HG03025 (cell line): ENCODE measurements around the gene RASA4.
"Not testable (repeated sequence)": the region's sequence is repeated elsewhere in the genome, so short reads cannot be mapped to it uniquely, and the experiment has no call there.

ENCODE experiments used
- ATAC-seq: cut with Tn5 transposase; IDR thresholded peaks from one replicate; pipeline ENCODE4 v1.9.1; 2021; ENCODE audit warnings: mild to moderate bottlenecking, moderate library complexity; ENCODE audit not compliant: unreplicated experiment, low FRiP score

The RASA4 gene

DNA sequence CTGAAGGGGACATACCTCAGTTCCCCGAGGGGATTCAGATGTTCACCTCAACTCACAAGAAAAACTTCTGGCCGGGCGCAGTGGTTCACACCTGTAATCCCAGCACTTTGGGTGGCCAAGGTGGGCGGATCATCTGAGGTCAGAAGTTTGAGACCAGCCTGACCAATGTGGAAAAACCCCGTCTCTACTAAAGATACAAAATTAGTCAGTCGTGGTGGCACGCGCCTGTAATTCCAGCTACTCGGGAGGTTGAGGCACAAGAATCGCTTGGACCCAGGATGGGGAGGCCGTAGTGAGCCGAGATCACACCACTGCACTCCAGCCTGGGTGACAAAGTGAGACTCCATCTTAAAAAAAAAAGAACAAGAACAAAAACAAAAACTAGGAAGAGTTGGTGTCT, 71.3 kb downstream of the RASA4 start:
- ATAC-seq = not testable (repeated sequence)

DNA sequence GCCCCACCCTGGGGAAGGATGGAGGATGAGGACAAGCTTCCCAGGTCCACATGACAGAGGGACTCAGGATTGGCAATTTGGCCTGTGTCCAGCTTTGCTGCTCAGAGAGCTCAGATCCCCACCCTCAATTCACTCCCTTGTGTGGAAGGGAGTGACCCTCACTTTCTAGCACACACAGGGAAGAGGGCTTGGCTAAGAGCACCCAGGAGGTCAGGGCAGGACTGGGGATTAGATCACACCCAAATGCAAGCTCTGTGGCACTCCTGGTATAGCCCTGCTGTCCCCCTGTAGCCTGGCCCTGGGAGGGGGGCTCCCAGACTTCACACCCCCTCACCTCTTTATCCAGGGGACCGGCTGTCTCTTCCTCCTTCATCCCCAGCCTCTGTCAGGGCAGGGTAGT, 72.2 kb downstream of the RASA4 start:
- not testable (repeated sequence) for ATAC-seq

DNA sequence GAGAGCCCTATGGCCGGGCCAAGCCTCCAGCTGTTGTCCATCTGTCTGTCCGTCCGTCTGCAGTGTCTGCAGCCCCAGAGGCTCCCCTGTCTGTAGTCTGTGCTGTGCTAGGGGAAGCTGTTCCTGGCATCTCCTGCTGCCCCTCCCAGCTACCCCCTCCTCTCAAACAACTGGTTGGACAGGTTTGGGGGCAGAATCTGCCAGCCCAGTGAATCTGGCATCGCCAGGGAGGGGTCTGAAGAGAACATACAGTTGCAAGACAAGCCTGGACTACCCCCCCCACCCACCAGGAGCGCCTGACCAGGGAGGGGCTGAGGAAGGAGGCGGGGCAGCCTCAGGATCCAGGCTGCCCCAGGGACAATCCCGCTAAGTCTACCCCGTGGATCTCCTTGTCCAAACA, 73.0 kb downstream of the RASA4 start, which contains the start of gene UPK3BL2:
UPK3BL2 (minus strand) TSS at position 101 of the 400 bp plus-strand sequence; CDS start at position 41, 60 bp downstream.
- ATAC-seq = not testable (repeated sequence)

DNA sequence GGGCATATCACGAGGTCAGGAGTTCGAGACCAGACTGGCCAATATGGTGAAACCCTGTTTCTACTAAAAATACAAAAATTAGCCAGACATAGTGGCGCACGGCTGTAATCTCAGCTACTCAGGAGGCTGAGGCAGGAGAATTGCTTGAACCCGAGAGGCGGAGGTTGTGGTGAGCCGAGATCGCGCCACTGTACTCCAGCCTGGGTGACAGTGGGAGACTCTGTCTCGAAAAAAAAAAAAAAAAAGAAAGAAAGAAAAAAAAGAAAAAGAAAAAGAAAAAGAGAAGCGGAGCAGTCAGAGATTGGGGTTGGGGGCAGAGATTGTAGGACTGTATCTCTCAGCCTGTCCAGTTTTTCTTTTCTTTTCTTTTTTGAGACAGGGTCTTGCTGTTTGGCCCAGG, 73.8 kb downstream of the RASA4 start:
- ATAC-seq = not testable (repeated sequence)

DNA sequence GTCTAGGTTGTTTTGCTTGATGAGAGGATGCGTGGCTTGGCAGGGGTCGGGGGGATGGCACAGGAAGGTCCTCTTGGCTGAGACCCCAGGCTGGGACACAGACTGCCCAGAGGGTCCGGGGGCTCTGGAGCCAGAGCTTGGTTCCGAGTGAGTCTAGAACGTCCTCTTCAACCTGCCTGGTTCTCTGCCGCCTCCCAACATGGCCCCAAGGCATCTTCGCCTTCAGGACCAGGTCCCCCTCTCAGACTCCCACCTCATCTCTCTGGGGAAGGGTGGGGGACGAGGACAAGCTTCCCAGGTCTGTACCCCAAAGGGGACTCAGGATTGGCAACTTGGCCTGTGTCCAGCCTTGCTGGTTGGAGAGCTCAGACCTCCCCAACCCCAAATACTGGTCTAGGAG, 74.5 kb downstream of the RASA4 start:
- ATAC-seq = not testable (repeated sequence)

DNA sequence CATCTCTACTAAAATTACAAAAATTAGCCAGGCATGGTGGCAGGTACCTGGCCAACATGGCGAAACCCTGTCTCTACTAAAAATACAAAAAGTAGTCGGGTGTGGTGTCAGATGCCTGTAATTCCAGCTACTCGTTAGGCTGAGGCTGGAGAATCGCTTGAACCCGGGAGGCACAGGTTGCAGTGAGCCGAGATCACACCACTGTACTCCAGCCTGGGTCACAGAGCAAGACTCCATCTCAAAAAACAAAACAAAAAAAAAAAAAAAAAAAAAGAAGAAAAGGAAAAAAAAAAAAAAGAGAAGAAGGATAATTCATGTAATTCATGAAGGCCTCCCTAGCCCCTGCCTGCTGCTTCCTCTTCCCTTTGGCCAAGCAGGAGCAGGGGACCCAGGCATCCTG, 76.0 kb downstream of the RASA4 start:
- not testable (repeated sequence) for ATAC-seq

DNA sequence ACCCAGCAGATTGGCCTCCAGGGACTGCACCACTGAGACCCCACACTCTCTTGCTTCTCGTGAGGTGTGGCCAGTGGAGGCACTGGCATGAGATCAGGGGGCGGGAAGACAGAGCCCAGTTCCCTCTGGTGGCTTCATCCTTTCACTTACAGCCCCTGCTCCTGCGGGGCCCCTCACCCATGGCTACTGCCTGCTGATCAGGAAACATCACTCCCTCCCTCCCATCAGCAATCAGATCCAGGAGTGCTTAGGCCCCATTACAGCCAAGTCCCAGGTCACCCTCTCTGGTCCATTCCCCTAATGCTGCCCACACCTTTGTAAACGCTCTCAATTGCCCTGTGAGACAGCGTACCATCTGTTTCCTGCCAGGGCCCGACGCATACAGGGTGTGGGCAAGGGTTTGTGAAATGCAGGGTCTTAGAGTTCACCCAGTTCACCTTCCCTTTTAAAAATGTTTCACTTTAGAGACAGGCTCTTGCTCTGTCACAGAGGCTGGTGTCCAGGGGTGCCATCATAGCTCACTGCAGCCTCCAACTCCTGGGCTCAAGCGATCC, 81.4 kb downstream of the RASA4 start:
- not testable (repeated sequence) for ATAC-seq

DNA sequence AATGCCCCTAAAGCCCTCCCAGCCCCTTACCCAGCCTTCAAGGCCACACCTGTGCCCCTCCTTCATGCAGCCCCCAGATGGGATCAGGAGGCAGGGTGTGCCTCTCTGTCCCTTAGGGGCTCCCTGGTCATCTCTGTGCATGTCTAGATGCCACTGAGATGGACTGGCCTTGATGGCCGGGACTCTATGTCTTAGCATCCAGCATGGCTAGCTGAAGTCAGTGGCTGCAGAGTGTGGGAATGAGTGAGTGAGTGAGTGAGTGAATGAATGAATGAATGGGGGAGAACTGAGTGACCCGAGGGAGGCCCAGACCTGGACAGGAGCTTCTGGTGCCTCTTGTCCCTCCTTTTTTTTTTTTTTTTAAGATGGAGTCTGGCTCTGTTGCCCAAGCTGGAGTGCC, 84.4 kb downstream of the RASA4 start:
- ATAC-seq = not testable (repeated sequence)

DNA sequence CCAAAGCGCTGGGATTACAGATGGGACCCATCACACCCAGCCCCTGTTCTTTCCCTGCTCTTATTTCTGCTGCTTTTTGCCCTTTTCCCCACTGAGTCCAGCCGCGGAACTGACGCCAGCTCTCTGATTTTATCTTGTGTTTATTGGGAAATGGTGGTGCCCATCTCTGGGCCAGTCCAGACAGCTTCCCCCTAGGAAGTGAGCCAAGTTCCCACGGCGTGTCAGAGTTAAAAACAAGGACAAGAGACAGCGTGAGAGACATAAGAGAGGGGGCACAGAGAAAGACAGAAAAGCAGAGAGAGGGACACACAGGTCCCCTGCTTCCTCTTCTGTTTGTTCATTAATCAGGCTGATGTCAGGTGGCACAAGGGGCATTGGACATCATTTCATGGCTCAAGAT, 85.0 kb downstream of the RASA4 start:
- not testable (repeated sequence) for ATAC-seq

DNA sequence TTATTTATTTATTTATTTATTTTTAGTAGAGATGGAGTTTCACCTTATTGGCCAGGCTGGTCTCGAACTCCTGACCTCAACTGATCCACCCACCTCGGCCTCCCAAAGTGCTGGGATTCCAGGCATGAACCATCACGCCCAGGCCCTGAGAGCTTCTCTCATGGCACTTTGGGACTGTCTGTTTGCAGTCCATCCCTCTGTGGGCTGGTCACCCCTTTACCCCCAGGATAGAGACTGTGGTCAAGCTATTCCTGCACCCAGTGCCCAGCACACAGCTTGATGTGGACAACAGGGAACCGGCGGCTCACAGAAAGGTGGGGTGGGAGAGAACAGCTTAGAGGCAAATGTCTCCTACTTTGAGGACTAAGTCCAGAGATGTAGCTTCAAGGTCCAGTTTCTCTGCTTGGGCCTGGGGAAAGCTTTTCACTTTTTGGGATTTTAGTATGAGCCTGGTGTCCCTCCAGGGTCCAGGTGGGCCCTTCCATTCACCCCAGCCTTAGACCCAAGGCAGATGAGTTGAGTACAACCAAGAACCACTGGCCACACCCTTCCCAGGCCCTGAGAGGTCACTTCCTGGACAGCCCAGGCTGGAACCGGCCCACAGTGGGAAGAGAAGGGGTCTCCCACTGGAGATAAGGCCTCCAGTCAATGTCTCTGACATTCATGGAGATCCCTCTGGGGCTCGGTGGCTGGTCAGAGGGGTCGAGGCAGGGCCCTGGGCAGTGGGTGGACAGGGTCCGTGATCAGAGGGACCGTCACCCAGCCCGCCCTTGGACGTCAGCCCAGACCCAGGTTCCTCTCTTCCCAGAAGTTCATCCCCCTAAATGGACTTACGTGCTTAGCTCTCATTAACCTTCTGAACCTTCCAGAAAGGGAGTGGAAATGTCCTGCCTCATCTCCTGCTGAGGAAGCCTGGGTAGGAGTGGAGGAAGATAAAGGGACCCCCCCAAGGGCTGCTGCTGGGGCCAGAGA, 88.4 kb downstream of the RASA4 start:
- ATAC-seq = not testable (repeated sequence)

DNA sequence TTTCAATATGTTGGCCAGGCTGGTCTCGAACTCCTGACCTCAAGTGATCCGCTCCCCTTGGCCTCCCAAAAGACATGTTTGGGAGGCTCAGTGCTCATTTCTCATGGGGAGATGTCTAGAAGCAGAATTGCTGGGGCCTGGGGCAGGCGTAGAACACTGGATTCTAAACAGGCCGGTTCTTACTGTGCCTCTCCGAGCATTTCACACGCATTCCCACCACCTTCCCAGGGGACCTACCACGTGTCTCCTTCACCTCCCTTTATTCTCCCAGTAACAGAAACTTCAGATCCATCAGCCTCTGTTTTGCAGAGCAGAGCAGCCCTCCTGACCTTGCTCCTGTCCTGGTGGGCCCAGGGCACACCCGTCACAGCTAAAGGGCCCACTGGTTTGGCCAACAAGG, 89.4 kb downstream of the RASA4 start:
- ATAC-seq = not testable (repeated sequence)

DNA sequence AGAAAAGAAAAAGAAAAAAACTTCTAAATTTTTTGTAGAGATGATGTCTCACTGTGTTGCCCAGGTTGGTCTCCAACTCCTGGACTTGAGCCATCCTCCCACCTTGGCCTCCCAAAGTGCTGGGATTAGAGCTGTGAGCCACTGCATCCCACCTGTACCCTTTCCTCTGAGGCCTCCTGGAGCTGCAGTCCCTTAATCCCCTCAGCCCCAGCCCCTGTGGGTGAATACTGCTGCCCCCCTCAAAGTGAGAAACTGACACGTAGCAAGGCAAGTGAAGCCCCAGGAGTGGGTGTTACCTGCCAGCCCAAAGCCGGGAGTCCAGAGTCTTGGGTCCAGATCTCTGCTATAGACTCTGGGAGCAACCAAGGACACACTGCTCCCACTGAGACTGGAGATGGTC, 91.8 kb downstream of the RASA4 start:
- not testable (repeated sequence) for ATAC-seq
